Ovary (tissue), 9 donors: ENCODE measurements around the gene TLE2. TPM values are rescaled to one million over a fixed set of nuclear protein-coding genes. Genes with fewer than 3 reads are reported as not detected.
"Not testable (repeated sequence)": the region's sequence is repeated elsewhere in the genome, so short reads cannot be mapped to it uniquely, and the experiment has no call there.

Source experiments
- DNase-seq, 5 donors: peaks; one replicate each; pipeline ENCODE4 v3.0.0-alpha.2; 2019 to 2020
- H3K27ac ChIP-seq, 2 donors: fragments of 200-600 bp; one replicate each; pipeline versions ENCODE4 v1.5.1 to v1.8.0; 2019 to 2022
- H3K27me3 ChIP-seq: fragments of 200-600 bp; one replicate; pipeline ENCODE4 v1.8.0; 2022
- H3K36me3 ChIP-seq: fragments of 200-600 bp; sonication (generic); one replicate; pipeline ENCODE4 v1.5.1; 2019
- H3K4me1 ChIP-seq: one replicate; pipeline ENCODE4 v1.8.1; 2013; ENCODE audit warnings: mild to moderate bottlenecking, moderate library complexity; ENCODE audit not compliant: insufficient read depth
- H3K4me3 ChIP-seq: fragments of 200-600 bp; sonication (generic); one replicate; pipeline ENCODE4 v1.5.1; 2017
- H3K9me3 ChIP-seq, 2 donors: fragments of 200-600 bp in 1 of 2; sonication (generic) in 1 of 2; one replicate each; pipeline versions ENCODE4 v1.5.1 to v1.8.1; 2013 to 2019; ENCODE audit warnings: mild to moderate bottlenecking in 1 of 2, moderate library complexity in 1 of 2
- CTCF ChIP-seq, 3 donors: fragments of 450-650 bp in 2 of 3; fragments of 200-600 bp in 1 of 3; IDR thresholded peaks; one replicate each; pipeline versions ENCODE4 v1.5.1 to v1.8.0; 2016 to 2022; ENCODE audit warnings: antibody characterized with exemption in 3 of 3, mild to moderate bottlenecking in 1 of 3
- EP300 ChIP-seq: sonication (generic); formaldehyde crosslinking; IDR thresholded peaks from one replicate; pipeline ENCODE4 v1.6.1; 2017; ENCODE audit warnings: antibody characterized with exemption
- POLR2A ChIP-seq: fragments of 450-650 bp; IDR thresholded peaks from one replicate; pipeline ENCODE4 v1.6.1; 2017; ENCODE audit warnings: antibody characterized with exemption, mild to moderate bottlenecking, moderate library complexity
- WGBS, 3 donors: extraction: QIAGEN DNeasy Blood & Tissue Kit in 1 of 3; methylation state at CpG; one replicate each; pipeline versions ENCODE4 v1.1.5 to v1.1.7; 2013 to 2017; 5-methylcytosine and 5-hydroxymethylcytosine counted together
- intact Hi-C, 4 donors: fragments of 100-400 bp; cut with DNase I; formaldehyde crosslinking; loops; one replicate each; pipeline versions ENCODE4 v1.11.0 to v1.15.1; 2022 to 2023
- polyA plus RNA-seq, 2 donors: library from polyadenylated mRNA; stranded (reverse); fragments of 200-250 nt in 1 of 2; fragments of 350-450 nt in 1 of 2; fragmentation: Illumina TruSeq in 1 of 2; extraction: RNeasy Lipid Tissue Mini Kit (QIAGEN cat#74804) in 1 of 2; gene quantifications; one replicate each; pipeline ENCODE4 v1.2.3, GENCODE V29; 2013 to 2014
- total RNA-seq, 7 donors: library from RNA; depleted of rRNA in 2 of 7; stranded (reverse); fragments of >200 nt in 2 of 7; fragmentation: NEBNext Ultra II Directional in 3 of 7; extraction: Animal tissue kit (Norgen Biotek cat#: 25700) in 3 of 7; gene quantifications; one replicate each; pipeline versions ENCODE4 v1.1.0 to v1.2.4, GENCODE V29; 2016 to 2023
- donor health status: DM: no; HTN: no; CAD: no; lungs with moderate emphysema.
- donor health status: DM: no; HTN: no; CAD: no.
- donor health status: Bipolar disorder and iron deficiency.
- donor health status: DM: yes; HTN: yes; CAD: no.
- donor health status: DM: no; HTN: no; CAD: no.
- donor health status: DM: yes; HTN: yes; CAD: no.

Gene TLE2
- total and polyA plus RNA-seq, 9 donors: 15.1 to 43.9 (median 35.0) TPM

GRCh38 chr19:3054265-3054971 is 25.3 kb upstream of the TLE2 start:
- intact Hi-C loops: no loop called here
- WGBS, 3 donors: 35 to 56% (median 48%) methylated on average over 4 of the region's 4 CpGs
- H3K27ac ChIP-seq: peak overlapping the region in 1 of 2 donors; percentile 88
- no peak for DNase-seq
- TF ChIP-seq CTCF (IDR thresholded peaks at IDR 0.05): no peak
- no peak for TF ChIP-seq EP300
- TF ChIP-seq POLR2A: no peak
- H3K4me1 ChIP-seq: peaks cover 10% of the 10 kb centered on the region
- H3K27me3 ChIP-seq: no peaks in the 10 kb centered on the region
- H3K4me3 ChIP-seq: no peak overlapping the region
- H3K36me3 ChIP-seq: no peaks in the 10 kb centered on the region
- H3K9me3 ChIP-seq: no peaks in the 10 kb centered on the region

- DNase-seq: peak in 3 of 5 donors; percentile 59 to 77 (median 63)
- H3K36me3 ChIP-seq: no peaks in the 10 kb centered on the region
- intact Hi-C loops: no loop called here
- no peak for TF ChIP-seq EP300
- H3K4me1 ChIP-seq: peaks cover 10% of the 10 kb centered on the region
- no peaks in the 10 kb centered on the region for H3K27me3 ChIP-seq
- H3K9me3 ChIP-seq: no peaks in the 10 kb centered on the region
- H3K27ac ChIP-seq: peak overlapping the region; percentile 21 to 88
- no peak overlapping the region for H3K4me3 ChIP-seq
- 26 to 57% (median 26%) methylated on average over 9 to 21 of the region's 21 CpGs for WGBS, 3 donors
Measured at GRCh38 chr19:3053780-3054179, 24.7 kb upstream of the TLE2 start.

GRCh38 chr19:3053218-3053621 is 24.1 kb upstream of the TLE2 start:
- Histone ChIP-seq H3K9me3 (no peaks in the 10 kb centered on the region), H3K36me3 (no peaks in the 10 kb centered on the region), H3K4me1 (peaks cover 10% of the 10 kb centered on the region), H3K27me3 (no peaks in the 10 kb centered on the region), H3K27ac (peak overlapping the region; percentile 21 to 88), H3K4me3 (no peak overlapping the region)
- TF ChIP-seq CTCF (IDR thresholded peaks at IDR 0.05) (no peak), POLR2A (no peak), EP300 (no peak)
- peak in 2 of 5 donors; percentile 46 to 55 for DNase-seq
- WGBS, 3 donors: 67 to 72% (median 68%) methylated on average over 15 of the region's 15 CpGs
- intact Hi-C loops: no loop called here

GRCh38 chr19:3050016-3050415 is 20.9 kb upstream of the TLE2 start:
- intact Hi-C loops, H3K36me3 ChIP-seq, H3K9me3 ChIP-seq, H3K4me3 ChIP-seq, H3K4me1 ChIP-seq, DNase-seq, H3K27ac ChIP-seq, H3K27me3 ChIP-seq: not testable (repeated sequence)
- WGBS, 3 donors: 95 to 99% (median 96%) methylated on average over 7 of the region's 7 CpGs

- intact Hi-C loops: no loop called here
- Histone ChIP-seq H3K27me3 (no peaks in the 10 kb centered on the region), H3K27ac (peak overlapping the region in 1 of 2 donors; percentile 27), H3K4me1 (peaks cover 2% of the 10 kb centered on the region), H3K4me3 (no peak overlapping the region), H3K9me3 (no peaks in the 10 kb centered on the region), H3K36me3 (no peaks in the 10 kb centered on the region)
- no peak for DNase-seq
- WGBS, 3 donors: 94 to 99% (median 98%) methylated on average over 3 of the region's 3 CpGs
- TF ChIP-seq POLR2A (no peak), CTCF (IDR thresholded peaks at IDR 0.05) (no peak), EP300 (no peak)
Measured at GRCh38 chr19:3049089-3049488, 20.0 kb upstream of the TLE2 start.
